ENCODE measurements around the gene TNS4. TPM values are rescaled to one million over a fixed set of nuclear protein-coding genes. Genes with fewer than 3 reads are reported as not detected.

Gene TNS4
- total RNA-seq, 1 donor from 2014 or later = not detected

DNA sequence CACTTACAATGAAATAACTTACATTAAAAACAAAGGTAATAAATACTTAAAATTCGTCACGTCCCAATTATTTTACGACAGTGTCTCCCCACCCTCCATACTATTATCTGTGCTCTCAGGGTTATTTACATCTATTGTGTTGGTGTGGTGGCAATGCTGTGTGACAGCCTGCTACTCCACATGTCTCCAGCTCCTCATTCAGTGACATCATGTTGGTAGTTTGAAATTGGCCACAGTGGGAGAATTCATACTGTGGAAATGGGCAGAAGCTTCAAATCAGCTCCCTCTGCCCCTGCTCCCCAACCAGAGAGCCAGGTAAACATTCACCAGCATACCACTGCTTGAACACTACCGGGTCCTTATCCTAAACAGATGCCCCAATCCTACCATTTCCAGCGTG, 6.3 kb downstream of the TNS4 start:
- no peak overlapping the region for H3K27ac Mint-ChIP-seq (ENCODE audit: unreplicated experiment)
- no peaks in the 10 kb centered on the region for H3K9me3 ChIP-seq (ENCODE audit: insufficient read depth, low read depth, low read length)
- no peak overlapping the region for H3K27ac ChIP-seq (ENCODE audit: low read depth, low read length)
- H3K36me3 Mint-ChIP-seq (ENCODE audit: low read depth, unreplicated experiment) = no peaks in the 10 kb centered on the region
- TF ChIP-seq CTCF (IDR thresholded peaks at IDR 0.05; ENCODE audit: insufficient read depth, low read depth, low read length) = no peak
- TF ChIP-seq EZH2 (IDR thresholded peaks at IDR 0.05; ENCODE audit: insufficient read depth, low read length) = no peak
- FAIRE-seq = no peak
- H3K4me3 Mint-ChIP-seq (ENCODE audit: unreplicated experiment) = no peak overlapping the region
- no peaks in the 10 kb centered on the region for H3K27me3 ChIP-seq (ENCODE audit: insufficient read depth, low read length)
- peaks cover 3% of the 10 kb centered on the region for H3K9me3 Mint-ChIP-seq (ENCODE audit: unreplicated experiment)
- no peaks in the 10 kb centered on the region for H4K20me1 ChIP-seq (ENCODE audit: insufficient read depth, low read length)
- H3K9ac ChIP-seq (ENCODE audit: low read length) = no peak overlapping the region
- H3K4me3 ChIP-seq (ENCODE audit: insufficient read depth, low read depth, low read length) = no peak overlapping the region
- H3K4me1 ChIP-seq (ENCODE audit: insufficient read depth, low read length) = peaks cover 17% of the 10 kb centered on the region
- peaks cover 13% of the 10 kb centered on the region for H3K4me1 Mint-ChIP-seq (ENCODE audit: low read depth, unreplicated experiment)
- peaks cover 2% of the 10 kb centered on the region for H3K27me3 Mint-ChIP-seq (ENCODE audit: low read depth, unreplicated experiment)
- no peak overlapping the region for H2AFZ ChIP-seq (ENCODE audit: low read depth, low read length)
- DNase-seq (ENCODE audit: low read depth) = no peak
- H3K4me2 ChIP-seq (ENCODE audit: low read length) = no peak overlapping the region
- H3K36me3 ChIP-seq (ENCODE audit: insufficient read depth, low read length) = no peaks in the 10 kb centered on the region
- no peaks in the 10 kb centered on the region for H3K79me2 ChIP-seq (ENCODE audit: insufficient read depth, low read length)

DNA sequence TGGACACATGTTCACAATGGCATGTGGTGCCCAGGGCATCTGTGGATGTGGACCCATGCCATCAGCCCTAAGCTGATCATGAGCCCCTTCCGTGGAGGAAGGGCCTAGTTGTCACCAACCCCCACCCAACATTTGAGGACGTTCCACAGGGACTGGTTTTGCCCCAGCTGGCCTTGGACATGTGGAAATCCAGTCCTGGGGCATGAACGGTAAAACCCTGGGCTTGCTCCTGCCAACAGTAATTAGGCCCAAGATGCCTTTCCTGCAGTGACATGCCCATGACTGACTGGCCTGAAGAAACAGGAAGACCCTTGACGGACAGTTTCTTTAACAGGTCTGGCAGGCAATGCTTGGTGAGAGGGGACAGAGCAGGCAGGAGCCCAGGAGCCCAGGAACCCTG, 7.7 kb downstream of the TNS4 start:
- peaks cover 16% of the 10 kb centered on the region for H3K4me1 Mint-ChIP-seq (ENCODE audit: low read depth, unreplicated experiment)
- Histone ChIP-seq H3K79me2 (ENCODE audit: insufficient read depth, low read length) (no peaks in the 10 kb centered on the region), H3K9me3 (ENCODE audit: insufficient read depth, low read depth, low read length) (no peaks in the 10 kb centered on the region), H3K4me2 (ENCODE audit: low read length) (no peak overlapping the region), H3K36me3 (ENCODE audit: insufficient read depth, low read length) (no peaks in the 10 kb centered on the region), H3K4me1 (ENCODE audit: insufficient read depth, low read length) (peaks cover 13% of the 10 kb centered on the region), H2AFZ (ENCODE audit: low read depth, low read length) (no peak overlapping the region), H3K27ac (ENCODE audit: low read depth, low read length) (no peak overlapping the region), H3K4me3 (ENCODE audit: insufficient read depth, low read depth, low read length) (no peak overlapping the region), H4K20me1 (ENCODE audit: insufficient read depth, low read length) (no peaks in the 10 kb centered on the region), H3K27me3 (ENCODE audit: insufficient read depth, low read length) (no peaks in the 10 kb centered on the region), H3K9ac (ENCODE audit: low read length) (no peak overlapping the region)
- DNase-seq (ENCODE audit: low read depth) (no peak), FAIRE-seq (no peak)
- H3K27ac Mint-ChIP-seq (ENCODE audit: unreplicated experiment) = no peak overlapping the region
- no peaks in the 10 kb centered on the region for H3K36me3 Mint-ChIP-seq (ENCODE audit: low read depth, unreplicated experiment)
- H3K9me3 Mint-ChIP-seq (ENCODE audit: unreplicated experiment) = peaks cover 3% of the 10 kb centered on the region
- no peak overlapping the region for H3K4me3 Mint-ChIP-seq (ENCODE audit: unreplicated experiment)
- peaks cover 2% of the 10 kb centered on the region for H3K27me3 Mint-ChIP-seq (ENCODE audit: low read depth, unreplicated experiment)
- no peak for TF ChIP-seq EZH2 (IDR thresholded peaks at IDR 0.05; ENCODE audit: insufficient read depth, low read length)
- TF ChIP-seq CTCF (IDR thresholded peaks at IDR 0.05; ENCODE audit: insufficient read depth, low read depth, low read length) = no peak

DNA sequence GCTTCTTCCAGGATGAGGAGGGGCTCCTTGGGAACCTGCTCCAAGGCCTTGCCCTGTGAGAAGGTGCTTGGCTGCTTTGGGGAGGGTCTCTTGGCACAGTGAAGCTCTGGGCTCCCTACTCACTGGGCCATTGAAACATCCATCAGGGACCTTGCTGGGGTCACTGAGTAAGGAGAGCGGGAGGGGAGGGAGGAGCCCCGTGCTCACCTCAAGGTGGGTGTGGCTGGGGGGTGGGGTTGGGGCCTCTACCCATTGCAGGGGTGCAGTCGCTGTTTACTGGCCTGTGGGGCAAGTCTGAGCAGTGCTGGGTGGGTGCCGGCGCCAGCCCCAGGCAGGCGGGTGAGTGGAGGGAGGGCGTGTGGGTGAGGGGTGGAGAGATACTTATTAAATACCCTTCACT, 9.9 kb downstream of the TNS4 start:
- Histone ChIP-seq H3K4me2 (ENCODE audit: low read length) (no peak overlapping the region), H3K79me2 (ENCODE audit: insufficient read depth, low read length) (no peaks in the 10 kb centered on the region), H3K36me3 (ENCODE audit: insufficient read depth, low read length) (no peaks in the 10 kb centered on the region), H3K4me1 (ENCODE audit: insufficient read depth, low read length) (peaks cover 23% of the 10 kb centered on the region), H3K9ac (ENCODE audit: low read length) (no peak overlapping the region), H3K27me3 (ENCODE audit: insufficient read depth, low read length) (no peaks in the 10 kb centered on the region), H3K4me3 (ENCODE audit: insufficient read depth, low read depth, low read length) (no peak overlapping the region), H4K20me1 (ENCODE audit: insufficient read depth, low read length) (no peaks in the 10 kb centered on the region), H3K9me3 (ENCODE audit: insufficient read depth, low read depth, low read length) (no peaks in the 10 kb centered on the region), H2AFZ (ENCODE audit: low read depth, low read length) (no peak overlapping the region), H3K27ac (ENCODE audit: low read depth, low read length) (no peak overlapping the region)
- no peak for DNase-seq (ENCODE audit: low read depth)
- Mint-ChIP-seq H3K9me3 (ENCODE audit: unreplicated experiment) (peaks cover 3% of the 10 kb centered on the region), H3K4me3 (ENCODE audit: unreplicated experiment) (no peak overlapping the region), H3K36me3 (ENCODE audit: low read depth, unreplicated experiment) (no peaks in the 10 kb centered on the region), H3K27me3 (ENCODE audit: low read depth, unreplicated experiment) (peaks cover 2% of the 10 kb centered on the region), H3K4me1 (ENCODE audit: low read depth, unreplicated experiment) (peaks cover 25% of the 10 kb centered on the region), H3K27ac (ENCODE audit: unreplicated experiment) (no peak overlapping the region)
- TF ChIP-seq EZH2 (IDR thresholded peaks at IDR 0.05; ENCODE audit: insufficient read depth, low read length) (no peak), CTCF (IDR thresholded peaks at IDR 0.05; ENCODE audit: insufficient read depth, low read depth, low read length) (no peak)
- no peak for FAIRE-seq

All from astrocyte (in vitro differentiated cells and primary cell).